Liver (tissue), 9 donors: ENCODE results near the gene C20orf173. TPM values are rescaled to one million over a fixed set of nuclear protein-coding genes. Genes with fewer than 3 reads are reported as not detected.

Experiments
- DNase-seq: peaks from one replicate; pipeline ENCODE4 v3.0.0-alpha.2; 2017; ENCODE audit warnings: low spot score
- H3K27ac ChIP-seq, 2 donors: one replicate each; pipeline ENCODE4 v1.7.0; 2013; ENCODE audit warnings: inconsistent platforms in 2 of 2, low read length in 2 of 2, control low read depth in 1 of 2, low read depth in 1 of 2, mild to moderate bottlenecking in 1 of 2
- H3K27me3 ChIP-seq, 4 donors: one replicate each; pipeline versions ENCODE4 v1.6.1 to v1.7.0; 2013; ENCODE audit warnings: low read length in 3 of 4, inconsistent platforms in 1 of 4, mild to moderate bottlenecking in 1 of 4, moderate library complexity in 1 of 4; ENCODE audit not compliant: control insufficient read depth in 4 of 4, insufficient read depth in 4 of 4
- H3K36me3 ChIP-seq, 4 donors: one replicate each; pipeline versions ENCODE4 v1.6.1 to v1.7.0; 2013; ENCODE audit warnings: low read length in 3 of 4, mild to moderate bottlenecking in 3 of 4, low read depth in 1 of 4, moderate library complexity in 1 of 4; ENCODE audit not compliant: control insufficient read depth in 4 of 4, insufficient read depth in 3 of 4
- H3K4me1 ChIP-seq, 4 donors: one replicate each; pipeline versions ENCODE4 v1.6.1 to v1.7.0; 2013; ENCODE audit warnings: low read length in 3 of 4, mild to moderate bottlenecking in 3 of 4, moderate library complexity in 1 of 4; ENCODE audit not compliant: control insufficient read depth in 4 of 4, insufficient read depth in 4 of 4
- H3K4me3 ChIP-seq, 3 donors: one replicate each; pipeline versions ENCODE4 v1.6.1 to v1.7.0; 2013; ENCODE audit warnings: low read length in 3 of 3, control low read depth in 1 of 3, low read depth in 1 of 3, mild to moderate bottlenecking in 1 of 3
- H3K9ac ChIP-seq, 2 donors: one replicate each; pipeline ENCODE4 v1.7.0; 2013; ENCODE audit warnings: low read length in 2 of 2, mild to moderate bottlenecking in 2 of 2, moderate library complexity in 2 of 2, control low read depth in 1 of 2, low read depth in 1 of 2
- H3K9me3 ChIP-seq, 4 donors: one replicate each; pipeline versions ENCODE4 v1.6.1 to v1.7.0; 2013; ENCODE audit warnings: low read length in 3 of 4; ENCODE audit not compliant: control insufficient read depth in 4 of 4
- CTCF ChIP-seq: fragments of 150-350 bp; IDR thresholded peaks from 2 replicates; pipeline ENCODE4 v1.5.1; 2017; ENCODE audit warnings: improper control_type of control experiment, low read depth, low read length; ENCODE audit not compliant: missing input control
- GABPA ChIP-seq, 2 donors: IDR thresholded peaks in 1 of 2; conservative IDR thresholded peaks in 1 of 2; 2 replicates each; pipeline ENCODE4 v1.6.1; 2016; ENCODE audit warnings: antibody characterized with exemption in 2 of 2, mild to moderate bottlenecking in 1 of 2, moderate library complexity in 1 of 2
- WGBS: extraction: QIAGEN DNeasy Blood & Tissue Kit; methylation state at CpG from one replicate; pipeline ENCODE4 v1.1.7; 2013; 5-methylcytosine and 5-hydroxymethylcytosine counted together
- polyA plus RNA-seq, 2 donors: library from polyadenylated mRNA; stranded (reverse) in 1 of 2; unstranded in 1 of 2; fragments of 200-250 nt in 1 of 2; fragments of >200 nt in 1 of 2; fragmentation: Nextera tagmentation in 1 of 2; extraction: Ambion mirVana in 1 of 2; gene quantifications; one replicate each; pipeline versions ENCODE4 v1.2.1 to v1.2.3, GENCODE V29; 2013 to 2015
- total RNA-seq, 2 donors: library from RNA; depleted of rRNA; stranded (reverse); fragments of >200 nt; gene quantifications; one replicate each; pipeline ENCODE4 v1.2.3, GENCODE V29; 2014
- donor health status: healthy.
- donor health status: healthy.
- donor health status: healthy.
- donor health status: healthy.
- donor health status: healthy.

C20orf173 gene
- total and polyA plus RNA-seq, 4 donors = not detected

- TF ChIP-seq CTCF (no peak), GABPA (IDR thresholded peaks at IDR 0.05 in 1 of 2, conservative IDR thresholded peaks at IDR 0.05 in 1 of 2) (no peak)
- DNase-seq = no peak
- WGBS = 91% methylated on average over 16 of the region's 16 CpGs
- H3K36me3 ChIP-seq = peaks cover 2 to 57% (median 35%) of the 10 kb centered on the region in 4 donors
- H3K4me1 ChIP-seq = no peaks in the 10 kb centered on the region
- H3K27ac ChIP-seq = no peak overlapping the region
- H3K9me3 ChIP-seq = no peaks in the 10 kb centered on the region
- H3K27me3 ChIP-seq = no peaks in the 10 kb centered on the region
- H3K4me3 ChIP-seq = no peak overlapping the region
- no peak overlapping the region for H3K9ac ChIP-seq
Observed at GRCh38 chr20:35478804-35479472, 50.5 kb downstream of the C20orf173 start.

Other genes with a start within 250 kb of the C20orf173 start
- gene EIF6, start 244.9 kb downstream of the C20orf173 start, total RNA-seq = 10 to 100 TPM; 60.8 to 71.3 TPM
- 100 to 1,000 TPM; 140 to 160 TPM for gene EIF6, start 244.9 kb downstream of the C20orf173 start, polyA plus RNA-seq
- gene FAM83C, start 237.2 kb downstream of the C20orf173 start, total RNA-seq = under 1 TPM in 1 of 2 donors, not detected in 1; 0.05 TPM
- gene FAM83C, start 237.2 kb downstream of the C20orf173 start, polyA plus RNA-seq = not detected
- gene UQCC1, start 117.7 kb downstream of the C20orf173 start, total RNA-seq = 10 to 100 TPM; 13.7 to 21.3 TPM
- 10 to 100 TPM; 20.8 to 21.3 TPM for gene UQCC1, start 117.7 kb downstream of the C20orf173 start, polyA plus RNA-seq
- gene GDF5, start 91.4 kb downstream of the C20orf173 start, total RNA-seq = not detected
- not detected for gene GDF5, start 91.4 kb downstream of the C20orf173 start, polyA plus RNA-seq
- gene CEP250, start 74.1 kb downstream of the C20orf173 start, total RNA-seq = 10 to 100 TPM; 11.3 to 13.3 TPM
- gene CEP250, start 74.1 kb downstream of the C20orf173 start, polyA plus RNA-seq = 1 to 10 TPM; 3.4 to 5.3 TPM
- gene ERGIC3, start 12.4 kb upstream of the C20orf173 start, total RNA-seq = 100 to 1,000 TPM; 110 to 167 TPM
- 100 to 1,000 TPM; 115 to 124 TPM for gene ERGIC3, start 12.4 kb upstream of the C20orf173 start, polyA plus RNA-seq
- gene SPAG4, start 86.2 kb upstream of the C20orf173 start, total RNA-seq = 1 to 10 TPM; 3.3 to 3.5 TPM
- gene SPAG4, start 86.2 kb upstream of the C20orf173 start, polyA plus RNA-seq = 1 to 10 TPM; 2.1 to 4.6 TPM
- gene CPNE1, start 135.2 kb upstream of the C20orf173 start, total RNA-seq = 10 to 100 TPM; 48.5 to 55.4 TPM
- 10 to 100 TPM; 25.5 to 52.5 TPM for gene CPNE1, start 135.2 kb upstream of the C20orf173 start, polyA plus RNA-seq
- 10 to 100 TPM; 19.7 to 20.0 TPM for gene RBM12, start 135.2 kb upstream of the C20orf173 start, total RNA-seq
- gene RBM12, start 135.2 kb upstream of the C20orf173 start, polyA plus RNA-seq = 10 to 100 TPM in 1 of 2 donors, 1 to 10 TPM in 1; 3.4 to 11.9 TPM
- 10 to 100 TPM; 40.3 to 51.9 TPM for gene NFS1, start 169.7 kb upstream of the C20orf173 start, total RNA-seq
- gene NFS1, start 169.7 kb upstream of the C20orf173 start, polyA plus RNA-seq = 10 to 100 TPM; 30.1 to 55.2 TPM
- 100 to 1,000 TPM in 1 of 2 donors, 10 to 100 TPM in 1; 68.4 to 127 TPM for gene ROMO1, start 169.8 kb upstream of the C20orf173 start, total RNA-seq
- 100 to 1,000 TPM; 167 to 359 TPM for gene ROMO1, start 169.8 kb upstream of the C20orf173 start, polyA plus RNA-seq
- gene RBM39, start 212.6 kb upstream of the C20orf173 start, total RNA-seq = 100 to 1,000 TPM; 209 to 211 TPM
- gene RBM39, start 212.6 kb upstream of the C20orf173 start, polyA plus RNA-seq = 100 to 1,000 TPM in 1 of 2 donors, 10 to 100 TPM in 1; 57.2 to 188 TPM
- 10 to 100 TPM; 10.7 to 11.7 TPM for gene PHF20, start 242.4 kb upstream of the C20orf173 start, total RNA-seq
- 1 to 10 TPM; 5.1 to 9.9 TPM for gene PHF20, start 242.4 kb upstream of the C20orf173 start, polyA plus RNA-seq